Pancreas (tissue), 10 donors: Measurements from ENCODE around the gene CENPS. TPM values are rescaled to one million over a fixed set of nuclear protein-coding genes. Genes with fewer than 3 reads are reported as not detected.
A peak's percentile ranks its signal among the peaks of the same experiment; 100 is the strongest.

Source experiments
- ATAC-seq, 4 donors: fragments of 200-7000 bp; cut with Tn5 transposase; one replicate each; pipeline versions ENCODE4 v1.8.0 to v1.9.1; 2020; ENCODE audit warnings: mild to moderate bottlenecking in 4 of 4, moderate library complexity in 4 of 4
- DNase-seq, 6 donors: peaks; one replicate each; pipeline ENCODE4 v3.0.0-alpha.2; 2020
- FAIRE-seq: peaks from 2 replicates; lab custom pipeline; 2012; peaks lifted over from hg19 to GRCh38; lab: Jason Lieb, UNC
- H3K27ac ChIP-seq, 4 donors: fragments of 200-600 bp; sonication (generic); 1 replicate in 3 of 4; 2 replicates in 1 of 4; pipeline versions ENCODE4 v1.5.0 to v1.8.0; 2020
- H3K27me3 ChIP-seq, 4 donors: fragments of 200-600 bp; one replicate each; pipeline ENCODE4 v1.8.0; 2021
- H3K36me3 ChIP-seq, 3 donors: fragments of 200-600 bp; sonication (generic) in 1 of 3; one replicate each; pipeline versions ENCODE4 v1.5.0 to v1.8.0; 2020 to 2021
- H3K4me1 ChIP-seq, 3 donors: fragments of 200-600 bp; one replicate each; pipeline ENCODE4 v1.8.0; 2021
- H3K4me3 ChIP-seq, 4 donors: fragments of 200-600 bp; sonication (generic) in 2 of 4; one replicate each; pipeline versions ENCODE4 v1.5.0 to v1.8.0; 2020 to 2021
- H3K9me3 ChIP-seq, 4 donors: fragments of 200-600 bp; one replicate each; pipeline ENCODE4 v1.8.0; 2021
- WGBS, 2 donors: extraction: QIAGEN DNeasy Blood & Tissue Kit; methylation state at CpG; one replicate each; pipeline ENCODE4 v1.1.7; 2013; 5-methylcytosine and 5-hydroxymethylcytosine counted together
- intact Hi-C, 3 donors: fragments of 100-400 bp; cut with DNase I; formaldehyde crosslinking; loops; one replicate each; pipeline versions ENCODE4 v1.11.1 to v1.14.2; 2022
- polyA plus RNA-seq, 2 donors: library from polyadenylated mRNA; stranded (reverse); fragments of 200-250 nt; gene quantifications; one replicate each; pipeline ENCODE4 v1.2.3, GENCODE V29; 2013
- total RNA-seq, 6 donors: library from RNA; stranded (reverse); fragmentation: NEBNext Ultra II Directional in 4 of 6; extraction: Animal tissue kit (Norgen Biotek cat#: 25700) in 4 of 6; gene quantifications; one replicate each; pipeline versions ENCODE4 v1.2.1 to v1.2.4, GENCODE V29; 2021 to 2023
- TF ChIP-seq, protein P1 (sequence below), 4 donors: fragments of 200-600 bp; sonication (generic) in 3 of 4; IDR thresholded peaks; one replicate each; pipeline versions ENCODE4 v1.5.0 to v1.8.0; 2021; ENCODE audit warnings: antibody characterized with exemption in 4 of 4
- donor health status: healthy with polysubstance abuse.
- donor health status: DM: no; HTN: no; CAD: no; lungs with moderate emphysema.
- donor health status: DM: no; HTN: no; CAD: no.
- donor health status: control.
- donor health status: control.
- donor health status: Bipolar disorder and iron deficiency.
- donor health status: DM: yes; HTN: yes; CAD: no.
- donor health status: DM: no; HTN: no; CAD: no.
- donor health status: DM: no; HTN: no; CAD: no.
- donor health status: DM: yes; HTN: yes; CAD: no.

Gene CENPS
- total and polyA plus RNA-seq, 8 donors: 4.7 to 19.9 (median 8.4) TPM

GRCh38 chr1:10475510-10475909, 45.3 kb downstream of the CENPS start:
- Histone ChIP-seq H3K4me1 (peaks cover 7 to 19% (median 16%) of the 10 kb centered on the region in 3 donors), H3K27ac (peak overlapping the region in 3 of 4 donors; percentile 39 to 74 (median 72)), H3K4me3 (peak overlapping the region; percentile 72 to 94 (median 89)), H3K36me3 (no peaks in the 10 kb centered on the region), H3K27me3 (no peaks in the 10 kb centered on the region), H3K9me3 (no peaks in the 10 kb centered on the region)
- no peak for FAIRE-seq
- TF ChIP-seq, protein P1, sequence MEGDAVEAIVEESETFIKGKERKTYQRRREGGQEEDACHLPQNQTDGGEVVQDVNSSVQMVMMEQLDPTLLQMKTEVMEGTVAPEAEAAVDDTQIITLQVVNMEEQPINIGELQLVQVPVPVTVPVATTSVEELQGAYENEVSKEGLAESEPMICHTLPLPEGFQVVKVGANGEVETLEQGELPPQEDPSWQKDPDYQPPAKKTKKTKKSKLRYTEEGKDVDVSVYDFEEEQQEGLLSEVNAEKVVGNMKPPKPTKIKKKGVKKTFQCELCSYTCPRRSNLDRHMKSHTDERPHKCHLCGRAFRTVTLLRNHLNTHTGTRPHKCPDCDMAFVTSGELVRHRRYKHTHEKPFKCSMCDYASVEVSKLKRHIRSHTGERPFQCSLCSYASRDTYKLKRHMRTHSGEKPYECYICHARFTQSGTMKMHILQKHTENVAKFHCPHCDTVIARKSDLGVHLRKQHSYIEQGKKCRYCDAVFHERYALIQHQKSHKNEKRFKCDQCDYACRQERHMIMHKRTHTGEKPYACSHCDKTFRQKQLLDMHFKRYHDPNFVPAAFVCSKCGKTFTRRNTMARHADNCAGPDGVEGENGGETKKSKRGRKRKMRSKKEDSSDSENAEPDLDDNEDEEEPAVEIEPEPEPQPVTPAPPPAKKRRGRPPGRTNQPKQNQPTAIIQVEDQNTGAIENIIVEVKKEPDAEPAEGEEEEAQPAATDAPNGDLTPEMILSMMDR (IDR thresholded peaks at IDR 0.05): no peak
- 1% methylated on average over 13 of the region's 13 CpGs for WGBS, 2 donors
- DNase-seq: no peak
- intact Hi-C loops: no loop called here
- ATAC-seq: peak in 1 of 4 donors; percentile 1

GRCh38 chr1:10479296-10479695, 49.1 kb downstream of the CENPS start:
- Histone ChIP-seq H3K27me3 (no peaks in the 10 kb centered on the region), H3K4me3 (no peak overlapping the region), H3K4me1 (peaks cover 7 to 8% (median 7%) of the 10 kb centered on the region in 3 donors), H3K9me3 (no peaks in the 10 kb centered on the region), H3K27ac (no peak overlapping the region), H3K36me3 (no peaks in the 10 kb centered on the region)
- 74 to 78% methylated on average over 8 of the region's 8 CpGs for WGBS, 2 donors
- DNase-seq (no peak), ATAC-seq (no peak), FAIRE-seq (no peak)
- TF ChIP-seq, protein P1 (IDR thresholded peaks at IDR 0.05): no peak
- intact Hi-C loops: no loop called here

- H3K27me3 ChIP-seq: no peaks in the 10 kb centered on the region
- DNase-seq (no peak), FAIRE-seq (no peak), ATAC-seq (no peak)
- TF ChIP-seq, protein P1 (IDR thresholded peaks at IDR 0.05): no peak
- H3K4me1 ChIP-seq: peaks cover 7 to 8% (median 7%) of the 10 kb centered on the region in 3 donors
- no peaks in the 10 kb centered on the region for H3K9me3 ChIP-seq
- no peak overlapping the region for H3K27ac ChIP-seq
- intact Hi-C loops: no loop called here
- no peaks in the 10 kb centered on the region for H3K36me3 ChIP-seq
- 45 to 60% methylated on average over 2 of the region's 2 CpGs for WGBS, 2 donors
- H3K4me3 ChIP-seq: no peak overlapping the region
Measured at GRCh38 chr1:10480614-10481013, 50.4 kb downstream of the CENPS start.

DNA sequence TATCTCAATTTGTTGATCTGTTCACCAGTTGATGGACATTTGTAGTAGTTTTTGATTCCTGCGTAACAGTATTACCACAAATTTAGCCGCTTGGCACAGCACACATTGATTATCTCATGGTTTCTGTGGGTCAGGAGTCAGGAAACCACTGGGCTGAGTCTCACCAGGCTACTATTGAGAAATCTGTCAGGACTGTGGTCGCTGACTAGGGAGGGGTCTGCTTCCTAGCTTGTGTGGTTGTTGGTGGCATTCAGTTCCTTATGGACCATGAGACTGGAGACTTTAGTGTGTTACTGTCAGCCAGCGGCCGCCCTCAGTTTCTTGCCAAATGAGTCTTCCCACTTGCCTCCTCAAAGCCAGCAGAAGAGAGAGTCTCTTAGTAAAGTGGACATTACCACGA, 54.3 kb downstream of the CENPS start:
- TF ChIP-seq, protein P1 (IDR thresholded peaks at IDR 0.05): no peak
- peak in 3 of 4 donors; percentile 15 to 52 (median 47) for ATAC-seq

DNA sequence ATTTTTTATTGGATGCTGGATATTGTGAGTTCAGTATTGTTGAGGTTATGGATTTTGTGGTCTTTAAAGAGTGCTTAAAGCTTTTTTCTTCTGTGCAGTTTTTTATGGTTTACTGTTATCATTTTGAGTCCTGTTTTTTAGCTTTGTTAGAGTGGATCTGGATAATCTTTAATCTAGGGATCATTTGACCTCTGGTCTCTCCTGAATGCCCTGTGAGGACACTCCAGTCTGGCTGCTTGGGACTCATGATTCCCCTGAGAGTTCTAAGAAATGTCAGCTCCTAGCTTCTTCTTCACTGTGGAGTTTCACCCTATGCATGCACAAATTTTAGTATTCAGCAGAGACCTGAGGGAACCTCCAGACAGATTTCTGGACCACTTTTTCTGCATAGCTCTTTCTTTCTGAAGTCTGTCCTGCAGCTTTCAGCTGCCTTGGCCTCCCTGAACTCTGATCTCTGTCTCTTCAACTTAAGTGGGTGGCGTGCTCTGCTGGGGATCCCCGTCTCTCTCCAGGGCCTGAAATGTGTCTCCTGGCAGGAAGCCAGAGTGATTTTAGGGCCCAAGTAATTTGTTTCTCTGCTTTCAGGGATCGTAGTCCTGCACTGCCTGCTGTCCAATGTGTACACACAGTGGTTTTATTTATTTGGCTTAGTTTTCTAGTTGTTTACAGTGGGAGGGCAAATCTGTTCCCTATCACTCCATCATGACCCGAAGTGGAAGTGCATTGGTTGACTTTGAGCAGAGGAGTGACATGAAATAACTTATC, 59.2 kb downstream of the CENPS start:
- WGBS, 2 donors: 34 to 48% methylated on average over 4 of the region's 4 CpGs
- intact Hi-C loops: loop anchor here in 1 of 3 donors (5.0 kb wide), 1 partner anchor 57 kb away; the partner anchor contains the start of gene CENPS

More for the DNA sequence above, 54.3 kb downstream of the CENPS start:
- Histone ChIP-seq H3K36me3 (no peaks in the 10 kb centered on the region), H3K4me3 (no peak overlapping the region), H3K9me3 (no peaks in the 10 kb centered on the region), H3K27me3 (no peaks in the 10 kb centered on the region), H3K4me1 (no peaks in the 10 kb centered on the region), H3K27ac (no peak overlapping the region)
- intact Hi-C loops: no loop called here
- FAIRE-seq (no peak), DNase-seq (no peak)
- 90 to 92% methylated on average over 6 of the region's 6 CpGs for WGBS, 2 donors

More for the DNA sequence above, 59.2 kb downstream of the CENPS start:
- Histone ChIP-seq H3K27me3 (no peaks in the 10 kb centered on the region), H3K4me3 (no peak overlapping the region), H3K4me1 (no peaks in the 10 kb centered on the region), H3K9me3 (no peaks in the 10 kb centered on the region), H3K27ac (no peak overlapping the region), H3K36me3 (no peaks in the 10 kb centered on the region)
- TF ChIP-seq, protein P1 (IDR thresholded peaks at IDR 0.05): no peak
- no peak for DNase-seq
- no peak for ATAC-seq
- no peak for FAIRE-seq
